Stimulated activated CD8-positive, alpha-beta memory T cell treated with anti-CD3 and anti-CD28 coated beads, Interleukin-7, amount 100 ng/mL, for 48 hours (primary cell): Measurements from ENCODE around the gene SMC1B.
"Not testable (repeated sequence)": the region's sequence is repeated elsewhere in the genome, so short reads cannot be mapped to it uniquely, and the experiment has no call there.

Experiments
- DNase-seq, 2 donors: peaks; one replicate each; pipeline ENCODE4 v3.0.0-alpha.2; 2020; ENCODE audit warnings: low read depth in 1 of 2; ENCODE audit errors: extremely low read depth in 1 of 2

Gene SMC1B

GRCh38 chr22:45444168-45444567, 30.8 kb upstream of the SMC1B start:
- DNase-seq = no peak

GRCh38 chr22:45442116-45442515, 28.7 kb upstream of the SMC1B start:
- DNase-seq = no peak

GRCh38 chr22:45441138-45441537, 27.7 kb upstream of the SMC1B start:
- peak in 1 of 2 donors; percentile 1 for DNase-seq

GRCh38 chr22:45440688-45441087, 27.3 kb upstream of the SMC1B start:
- not testable (repeated sequence) for DNase-seq

- no peak for DNase-seq
Observed at GRCh38 chr22:45438336-45438735, 24.9 kb upstream of the SMC1B start.

GRCh38 chr22:45436871-45437517, 23.6 kb upstream of the SMC1B start:
- DNase-seq = not testable (repeated sequence)

- DNase-seq = peak; percentile 47 to 61
Observed at GRCh38 chr22:45435544-45436139, 22.2 kb upstream of the SMC1B start.

GRCh38 chr22:45434981-45435380, 21.6 kb upstream of the SMC1B start:
- DNase-seq = no peak

GRCh38 chr22:45430871-45431270, 17.5 kb upstream of the SMC1B start:
- DNase-seq = no peak

- DNase-seq = no peak
Observed at GRCh38 chr22:45429981-45430775, 16.8 kb upstream of the SMC1B start.

- no peak for DNase-seq
Observed at GRCh38 chr22:45429424-45429823, 16.0 kb upstream of the SMC1B start.

- DNase-seq = no peak
Observed at GRCh38 chr22:45428391-45429385, 15.3 kb upstream of the SMC1B start.

- DNase-seq = no peak
Observed at GRCh38 chr22:45427114-45427513, 13.7 kb upstream of the SMC1B start.

GRCh38 chr22:45426387-45426786, 13.0 kb upstream of the SMC1B start:
- no peak for DNase-seq

- no peak for DNase-seq
Observed at GRCh38 chr22:45425531-45426265, 12.3 kb upstream of the SMC1B start.

GRCh38 chr22:45425101-45425500, 11.7 kb upstream of the SMC1B start:
- DNase-seq = no peak

- DNase-seq = no peak
Observed at GRCh38 chr22:45424241-45424731, 10.9 kb upstream of the SMC1B start.

GRCh38 chr22:45423524-45423923, 10.1 kb upstream of the SMC1B start:
- no peak for DNase-seq

- DNase-seq = no peak
Observed at GRCh38 chr22:45422237-45422983, 9.0 kb upstream of the SMC1B start.
